HepG2 (cell line): ENCODE measurements around the gene DNMT3L. TPM values are rescaled to one million over a fixed set of nuclear protein-coding genes. Genes with fewer than 3 reads are reported as not detected.

Experiments
- ARNTL ChIP-seq: sonication (generic); formaldehyde crosslinking; IDR thresholded peaks from 2 replicates; pipeline ENCODE4 v1.4.0; 2020; ENCODE audit warnings: mild to moderate bottlenecking, missing genetic modification reagents
- ATF3 ChIP-seq: sonication (generic); formaldehyde crosslinking; IDR thresholded peaks from 2 replicates; pipeline ENCODE4 v1.4.0; 2020; ENCODE audit warnings: missing genetic modification reagents
- ATM ChIP-seq: fragments of 450-650 bp; IDR thresholded peaks from 2 replicates; pipeline ENCODE4 v1.7.1; 2017; ENCODE audit warnings: mild to moderate bottlenecking, borderline replicate concordance
- CAMTA2 ChIP-seq: sonication (generic); formaldehyde crosslinking; IDR thresholded peaks from 2 replicates; pipeline ENCODE4 v1.4.0; 2020; ENCODE audit warnings: mild to moderate bottlenecking, missing genetic modification reagents, borderline replicate concordance
- GRHL1 ChIP-seq: sonication (generic); formaldehyde crosslinking; conservative IDR thresholded peaks from 2 replicates; pipeline ENCODE4 v1.8.0; 2022; ENCODE audit warnings: missing genetic modification reagents
- HNRNPUL1 ChIP-seq: fragments of 200-400 bp; formaldehyde crosslinking; IDR thresholded peaks from 2 replicates; pipeline ENCODE4 v1.6.1; 2017; ENCODE audit warnings: low read depth, mild to moderate bottlenecking, low read length, moderate library complexity
- HOXA3 ChIP-seq: sonication (generic); formaldehyde crosslinking; IDR thresholded peaks from 2 replicates; pipeline ENCODE4 v1.5.0; 2020; ENCODE audit warnings: missing genetic modification reagents
- KDM5A ChIP-seq: fragments of 200-600 bp; sonication (generic); IDR thresholded peaks from 2 replicates; pipeline ENCODE4 v1.7.0; 2018; ENCODE audit warnings: antibody characterized with exemption, mild to moderate bottlenecking, low read length, borderline replicate concordance
- KLF12 ChIP-seq: sonication (generic); formaldehyde crosslinking; IDR thresholded peaks from 2 replicates; pipeline ENCODE4 v1.4.0; 2020; ENCODE audit warnings: missing genetic modification reagents, borderline replicate concordance
- MTERF4 ChIP-seq: sonication (generic); formaldehyde crosslinking; IDR thresholded peaks from 2 replicates; pipeline ENCODE4 v1.8.0; 2023; ENCODE audit warnings: mild to moderate bottlenecking, missing genetic modification reagents
- POGZ ChIP-seq: sonication (generic); formaldehyde crosslinking; IDR thresholded peaks from 2 replicates; pipeline ENCODE4 v1.4.0; 2020; ENCODE audit warnings: mild to moderate bottlenecking, missing genetic modification reagents
- POLR2G ChIP-seq: fragments of 200-400 bp; formaldehyde crosslinking; IDR thresholded peaks from 2 replicates; pipeline ENCODE4 v1.6.1; 2018; ENCODE audit warnings: mild to moderate bottlenecking, low read depth, low read length, moderate library complexity
- TGIF2 ChIP-seq: IDR thresholded peaks from 2 replicates; pipeline ENCODE4 v1.6.1; 2016; ENCODE audit warnings: control low read depth, missing compliant biosample characterization
- TMF1 ChIP-seq: sonication (generic); formaldehyde crosslinking; IDR thresholded peaks from 2 replicates; pipeline ENCODE4 v1.8.1; 2022; ENCODE audit warnings: low read depth, missing genetic modification reagents
- WIZ ChIP-seq: sonication (generic); formaldehyde crosslinking; IDR thresholded peaks from 2 replicates; pipeline ENCODE4 v1.5.1; 2020; ENCODE audit warnings: mild to moderate bottlenecking, missing genetic modification reagents
- XRCC5 ChIP-seq: fragments of 200-400 bp; formaldehyde crosslinking; optimal IDR thresholded peaks from 2 replicates; pipeline ENCODE3; 2017; ENCODE audit warnings: mild to moderate bottlenecking, low read length
- ZBTB21 ChIP-seq: sonication (generic); formaldehyde crosslinking; IDR thresholded peaks from 2 replicates; pipeline ENCODE4 v1.4.0; 2020; ENCODE audit warnings: missing genetic modification reagents
- ZBTB7A ChIP-seq: sonication (generic); formaldehyde crosslinking; IDR thresholded peaks from 2 replicates; pipeline ENCODE4 v1.8.0; 2022; ENCODE audit warnings: mild to moderate bottlenecking, missing genetic modification reagents
- ZNF234 ChIP-seq: sonication (generic); formaldehyde crosslinking; conservative IDR thresholded peaks from 2 replicates; pipeline ENCODE4 v1.5.1; 2020; ENCODE audit warnings: mild to moderate bottlenecking, missing genetic modification reagents
- ZNF605 ChIP-seq: sonication (generic); formaldehyde crosslinking; IDR thresholded peaks from 2 replicates; pipeline ENCODE4 v1.8.0; 2022; ENCODE audit warnings: mild to moderate bottlenecking, missing genetic modification reagents
- polyA plus RNA-seq, 8 experiments: library from polyadenylated mRNA; depleted of rRNA in 3 of 8; stranded (reverse) in 7 of 8; unstranded in 1 of 8; fragments of >200 nt; fragmentation: Illumina TruSeq in 4 of 8; extraction: Trizol in 4 of 8; gene quantifications; 2 replicates each; pipeline versions ENCODE4 v1.2.1 to v1.2.3, GENCODE V29; 2011 to 2016; ENCODE audit warnings: low read depth in 4 of 8, missing spikeins in 1 of 8, mixed read lengths in 1 of 8; ENCODE audit not compliant: insufficient read depth in 1 of 8
- total RNA-seq, 5 experiments: library from RNA; depleted of rRNA; stranded (reverse); fragments of >200 nt; fragmentation: Illumina TruSeq; extraction: Trizol; gene quantifications; 2 replicates each; pipeline ENCODE4 v1.2.3, GENCODE V29; 2016; ENCODE audit warnings: low read depth in 1 of 5
- TF ChIP-seq, protein P1 (sequence below): sonication (generic); formaldehyde crosslinking; IDR thresholded peaks from 2 replicates; pipeline ENCODE4 v1.5.1; 2020; ENCODE audit warnings: mild to moderate bottlenecking, missing genetic modification reagents
- TF ChIP-seq, protein P2 (sequence below): sonication (generic); formaldehyde crosslinking; IDR thresholded peaks from 2 replicates; pipeline ENCODE4 v1.9.0; 2021; ENCODE audit warnings: missing genetic modification reagents, borderline replicate concordance

DNMT3L gene
- total and polyA plus RNA-seq, 2 of the 13 experiments (the other 11 are each of a cell fraction or from before 2014, with no cell fraction given), result 0.75 to 1.7 TPM

DNA sequence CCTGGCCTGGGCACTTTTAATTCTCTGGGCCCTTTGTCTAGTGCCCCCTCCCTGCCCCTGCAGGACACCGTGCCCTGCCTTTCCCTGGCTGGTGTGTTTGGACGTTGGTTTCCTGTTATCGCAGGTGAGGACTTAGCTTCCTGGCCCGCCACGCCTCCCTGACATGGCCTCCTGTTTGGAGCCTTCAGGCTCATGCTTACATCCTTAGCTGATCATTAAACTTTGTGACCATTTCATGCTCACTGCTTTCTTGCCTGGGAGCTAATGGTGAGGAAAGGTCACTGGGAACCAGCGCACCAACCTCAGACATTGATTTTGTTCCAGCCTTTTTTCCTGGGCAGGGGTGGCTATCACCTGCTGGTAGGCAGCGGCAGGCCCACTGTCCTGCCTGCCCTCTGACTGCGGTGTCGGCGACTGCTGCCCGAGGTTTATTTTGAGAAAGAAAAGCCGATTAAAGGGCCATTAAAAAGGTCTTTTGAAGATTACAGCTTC, 41.8 kb upstream of the DNMT3L start (continued):
- TF ChIP-seq WIZ (CRISPR knock-in tag), result no peak
- no peak for TF ChIP-seq KLF12 (CRISPR knock-in tag)
- TF ChIP-seq, protein P1, sequence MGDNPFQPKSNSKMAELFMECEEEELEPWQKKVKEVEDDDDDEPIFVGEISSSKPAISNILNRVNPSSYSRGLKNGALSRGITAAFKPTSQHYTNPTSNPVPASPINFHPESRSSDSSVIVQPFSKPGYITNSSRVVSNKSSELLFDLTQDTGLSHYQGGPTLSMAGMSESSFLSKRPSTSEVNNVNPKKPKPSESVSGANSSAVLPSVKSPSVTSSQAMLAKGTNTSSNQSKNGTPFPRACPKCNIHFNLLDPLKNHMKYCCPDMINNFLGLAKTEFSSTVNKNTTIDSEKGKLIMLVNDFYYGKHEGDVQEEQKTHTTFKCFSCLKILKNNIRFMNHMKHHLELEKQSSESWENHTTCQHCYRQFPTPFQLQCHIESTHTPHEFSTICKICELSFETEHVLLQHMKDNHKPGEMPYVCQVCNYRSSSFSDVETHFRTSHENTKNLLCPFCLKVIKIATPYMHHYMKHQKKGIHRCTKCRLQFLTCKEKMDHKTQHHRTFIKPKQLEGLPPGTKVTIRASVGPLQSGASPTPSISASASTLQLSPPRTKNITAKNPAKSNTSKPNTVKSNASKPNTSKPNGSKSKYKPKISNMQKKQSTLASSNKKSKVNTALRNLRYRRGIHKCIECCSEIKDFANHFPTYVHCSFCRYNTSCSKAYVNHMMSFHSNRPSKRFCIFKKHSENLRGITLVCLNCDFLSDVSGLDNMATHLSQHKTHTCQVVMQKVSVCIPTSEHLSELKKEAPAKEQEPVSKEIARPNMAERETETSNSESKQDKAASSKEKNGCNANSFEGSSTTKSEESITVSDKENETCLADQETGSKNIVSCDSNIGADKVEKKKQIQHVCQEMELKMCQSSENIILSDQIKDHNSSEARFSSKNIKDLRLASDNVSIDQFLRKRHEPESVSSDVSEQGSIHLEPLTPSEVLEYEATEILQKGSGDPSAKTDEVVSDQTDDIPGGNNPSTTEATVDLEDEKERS (CRISPR knock-in tag), result no peak
- TF ChIP-seq ATF3, result no peak; the same call in 1 of the 2 replicates
- TF ChIP-seq, protein P2, sequence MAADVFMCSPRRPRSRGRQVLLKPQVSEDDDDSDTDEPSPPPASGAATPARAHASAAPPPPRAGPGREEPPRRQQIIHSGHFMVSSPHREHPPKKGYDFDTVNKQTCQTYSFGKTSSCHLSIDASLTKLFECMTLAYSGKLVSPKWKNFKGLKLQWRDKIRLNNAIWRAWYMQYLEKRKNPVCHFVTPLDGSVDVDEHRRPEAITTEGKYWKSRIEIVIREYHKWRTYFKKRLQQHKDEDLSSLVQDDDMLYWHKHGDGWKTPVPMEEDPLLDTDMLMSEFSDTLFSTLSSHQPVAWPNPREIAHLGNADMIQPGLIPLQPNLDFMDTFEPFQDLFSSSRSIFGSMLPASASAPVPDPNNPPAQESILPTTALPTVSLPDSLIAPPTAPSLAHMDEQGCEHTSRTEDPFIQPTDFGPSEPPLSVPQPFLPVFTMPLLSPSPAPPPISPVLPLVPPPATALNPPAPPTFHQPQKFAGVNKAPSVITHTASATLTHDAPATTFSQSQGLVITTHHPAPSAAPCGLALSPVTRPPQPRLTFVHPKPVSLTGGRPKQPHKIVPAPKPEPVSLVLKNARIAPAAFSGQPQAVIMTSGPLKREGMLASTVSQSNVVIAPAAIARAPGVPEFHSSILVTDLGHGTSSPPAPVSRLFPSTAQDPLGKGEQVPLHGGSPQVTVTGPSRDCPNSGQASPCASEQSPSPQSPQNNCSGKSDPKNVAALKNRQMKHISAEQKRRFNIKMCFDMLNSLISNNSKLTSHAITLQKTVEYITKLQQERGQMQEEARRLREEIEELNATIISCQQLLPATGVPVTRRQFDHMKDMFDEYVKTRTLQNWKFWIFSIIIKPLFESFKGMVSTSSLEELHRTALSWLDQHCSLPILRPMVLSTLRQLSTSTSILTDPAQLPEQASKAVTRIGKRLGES (CRISPR knock-in tag), result no peak
- no peak for TF ChIP-seq ZBTB21 (CRISPR knock-in tag)
- TF ChIP-seq XRCC5, result peak; percentile 47
- TF ChIP-seq ATM, result no peak
- TF ChIP-seq GRHL1, result no peak
- TF ChIP-seq ZNF234, result no peak
- peak; percentile 22; the same call in 1 of the 2 replicates for TF ChIP-seq POGZ (CRISPR knock-in tag)
- no peak for TF ChIP-seq KDM5A
- TF ChIP-seq CAMTA2 (CRISPR knock-in tag), result no peak
- TF ChIP-seq HNRNPUL1, result no peak
- TF ChIP-seq ZNF605 (CRISPR knock-in tag), result no peak
- TF ChIP-seq ARNTL (CRISPR knock-in tag), result no peak
- TF ChIP-seq POLR2G, result no peak; the same call in 1 of the 2 replicates
- peak; percentile 56; the same call in 1 of the 2 replicates for TF ChIP-seq TGIF2
- TF ChIP-seq HOXA3, result peak; percentile 78; the same call in 1 of the 2 replicates
- no peak for TF ChIP-seq TMF1 (CRISPR knock-in tag)
- no peak for TF ChIP-seq ZBTB7A (CRISPR knock-in tag)
- no peak for TF ChIP-seq MTERF4
